ENCODE measurements around the gene PRKCA. TPM values are rescaled to one million over a fixed set of nuclear protein-coding genes. Genes with fewer than 3 reads are reported as not detected.

Gene PRKCA
- total RNA-seq, 1 donor, result 60.5 TPM

DNA sequence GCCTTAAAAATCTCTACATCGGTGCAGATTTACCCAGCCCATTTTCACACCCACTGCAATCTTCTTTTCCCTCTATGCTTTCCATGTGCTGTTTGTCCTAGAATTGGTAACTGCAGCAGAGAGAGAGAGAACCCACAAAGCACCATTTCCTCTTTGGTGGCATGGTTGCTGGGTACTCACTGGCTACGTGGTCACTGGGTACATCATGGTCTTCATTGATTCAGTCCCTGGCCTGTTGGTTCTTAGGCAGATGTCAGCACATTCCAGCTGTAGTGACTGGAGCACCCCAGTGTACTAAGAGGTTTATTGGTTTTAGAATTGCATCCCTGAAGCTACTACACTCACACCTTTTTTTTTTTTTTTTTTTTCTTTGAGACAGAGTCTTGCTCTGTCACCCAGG, 376.4 kb downstream of the PRKCA start:
- TF ChIP-seq CTCF (IDR thresholded peaks at IDR 0.05; ENCODE audit: insufficient read depth, low read depth, low read length), result no peak
- no peak for DNase-seq (ENCODE audit: low read depth)

GRCh38 chr17:66679631-66680517, 377.5 kb downstream of the PRKCA start:
- H3K4me3 ChIP-seq (ENCODE audit: low read depth, low read length), result no peak overlapping the region
- peak; percentile 29 for DNase-seq (ENCODE audit: low read depth)
- TF ChIP-seq CTCF (IDR thresholded peaks at IDR 0.05; ENCODE audit: insufficient read depth, low read depth, low read length), result no peak

More for the DNA sequence above, 376.4 kb downstream of the PRKCA start:
- no peak overlapping the region for H3K4me3 ChIP-seq (ENCODE audit: low read depth, low read length)

GRCh38 chr17:66682283-66682682, 379.9 kb downstream of the PRKCA start:
- TF ChIP-seq CTCF (IDR thresholded peaks at IDR 0.05; ENCODE audit: insufficient read depth, low read depth, low read length), result no peak
- DNase-seq (ENCODE audit: low read depth), result no peak
- no peak overlapping the region for H3K4me3 ChIP-seq (ENCODE audit: low read depth, low read length)

DNA sequence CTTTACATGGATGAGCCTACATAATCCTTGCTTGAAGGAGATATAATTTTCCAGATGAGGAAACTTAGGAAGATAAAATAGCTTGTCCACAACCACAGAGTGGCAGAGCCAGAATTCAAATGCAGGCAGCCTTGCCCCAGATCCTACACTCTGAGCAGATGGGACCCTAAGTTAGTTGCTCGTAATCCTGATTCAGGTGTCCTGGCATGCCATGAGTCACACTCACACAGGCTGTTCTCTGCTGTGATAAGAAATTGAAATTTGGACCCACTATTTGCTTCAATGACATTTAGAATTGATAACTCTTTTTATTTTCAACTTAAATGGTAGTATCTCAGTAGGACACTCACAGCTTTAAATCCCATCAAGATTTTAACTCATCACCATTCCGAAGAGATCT, 381.8 kb downstream of the PRKCA start:
- H3K4me3 ChIP-seq (ENCODE audit: low read depth, low read length), result no peak overlapping the region
- no peak for TF ChIP-seq CTCF (IDR thresholded peaks at IDR 0.05; ENCODE audit: insufficient read depth, low read depth, low read length)
- DNase-seq (ENCODE audit: low read depth), result no peak

DNA sequence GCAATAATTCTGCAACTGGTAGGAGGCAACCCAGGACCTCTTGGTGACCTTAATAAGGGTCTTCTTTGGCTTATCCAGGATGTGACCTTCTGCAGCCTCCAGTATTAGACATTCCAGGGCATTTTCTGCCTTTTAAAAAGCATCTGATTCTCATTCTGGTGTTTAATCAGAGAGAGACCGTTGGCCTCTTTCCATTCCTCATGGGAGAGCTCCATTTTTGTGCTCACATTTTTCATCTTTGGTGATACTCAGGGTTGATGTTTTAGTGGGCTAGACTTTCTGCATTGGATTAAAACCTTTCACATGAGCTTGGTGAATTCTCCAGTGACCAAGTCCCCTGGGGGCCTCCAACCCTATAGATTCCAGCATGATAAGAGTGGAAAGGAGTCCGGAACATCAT, 382.3 kb downstream of the PRKCA start:
- no peak for TF ChIP-seq CTCF (IDR thresholded peaks at IDR 0.05; ENCODE audit: insufficient read depth, low read depth, low read length)
- H3K4me3 ChIP-seq (ENCODE audit: low read depth, low read length), result no peak overlapping the region
- no peak for DNase-seq (ENCODE audit: low read depth)

DNA sequence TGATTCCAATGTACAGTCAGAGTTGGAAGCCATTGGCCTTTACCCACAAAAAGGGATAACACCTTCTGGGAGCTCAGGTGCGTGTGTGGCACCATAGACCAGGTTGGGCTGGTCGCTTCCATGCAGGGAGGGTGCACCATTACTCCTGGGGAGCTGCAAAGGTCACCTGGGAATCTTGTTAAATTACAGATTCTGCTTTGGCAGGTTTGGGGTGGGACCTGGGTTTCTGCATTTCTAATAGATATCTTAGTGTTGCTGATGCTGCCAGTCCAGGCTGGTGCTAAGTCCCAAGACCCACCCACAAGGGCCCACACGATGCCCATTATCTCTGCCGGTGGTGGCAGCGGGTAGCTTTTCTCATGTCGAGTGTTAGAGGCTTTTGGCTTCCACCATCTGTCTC, 384.2 kb downstream of the PRKCA start:
- no peak overlapping the region for H3K4me3 ChIP-seq (ENCODE audit: low read depth, low read length)
- no peak for TF ChIP-seq CTCF (IDR thresholded peaks at IDR 0.05; ENCODE audit: insufficient read depth, low read depth, low read length)
- DNase-seq (ENCODE audit: low read depth), result no peak
